Activated CD4-positive, CD25-positive, alpha-beta regulatory T cell treated with anti-CD3 and anti-CD28 coated beads, Interleukin-2, amount 50 U/mL, for 16 hours (primary cell): ENCODE results near the gene C17orf78.
"Not testable (repeated sequence)": the region's sequence is repeated elsewhere in the genome, so short reads cannot be mapped to it uniquely, and the experiment has no call there.

ENCODE experiments used
- DNase-seq: peaks from one replicate; pipeline ENCODE4 v3.0.0-alpha.2; 2020; ENCODE audit warnings: low read depth, low spot score

C17orf78 gene

GRCh38 chr17:37438141-37438540 lies 62.4 kb downstream of the C17orf78 start:
- no peak for DNase-seq

GRCh38 chr17:37440424-37440823 lies 64.6 kb downstream of the C17orf78 start:
- DNase-seq, result no peak

- not testable (repeated sequence) for DNase-seq
Observed at GRCh38 chr17:37441369-37442014, 65.7 kb downstream of the C17orf78 start.
